Measurements from ENCODE around the gene IDNK.

GRCh38 chr9:83665580-83666200 is 42.7 kb downstream of the IDNK start:
- TF ChIP-seq POLR2A (IDR thresholded peaks at IDR 0.05) (no peak), CTCF (IDR thresholded peaks at IDR 0.05) (no peak), EP300 (IDR thresholded peaks at IDR 0.05) (no peak)

All from ovary (tissue), 3 donors.